ENCODE results near the gene GRID2. TPM values are rescaled to one million over a fixed set of nuclear protein-coding genes. Genes with fewer than 3 reads are reported as not detected.
"Not testable (repeated sequence)": the region's sequence is repeated elsewhere in the genome, so short reads cannot be mapped to it uniquely, and the experiment has no call there.

GRID2 gene
- total and polyA plus RNA-seq, 2 of the 4 experiments (the other 2 are of a cell fraction), result under 0.01 TPM; not detected in 1

- H3K23ac ChIP-seq (ENCODE audit: low read depth, low read length); H3K27me3 ChIP-seq (ENCODE audit: control insufficient read depth, insufficient read depth, low read length); H3K27ac ChIP-seq (ENCODE audit: insufficient read depth, low read length); ATAC-seq (ENCODE audit: low read depth); H3K4me2 ChIP-seq (ENCODE audit: low read depth, low read length); H3K9me3 ChIP-seq (ENCODE audit: control insufficient read depth, insufficient read depth, low read length); intact Hi-C loops (cut with micrococcal nuclease); H2BK5ac ChIP-seq (ENCODE audit: low read depth, low read length, poor library complexity, severe bottlenecking); H3K14ac ChIP-seq (replicated peaks; ENCODE audit: low read depth, low read length); H3K36me3 ChIP-seq (ENCODE audit: control insufficient read depth, insufficient read depth, low read length); H3K18ac ChIP-seq (ENCODE audit: low read depth, low read length); H2AK9ac ChIP-seq (replicated peaks; ENCODE audit: low read depth, low read length, poor library complexity); H2BK120ac ChIP-seq (ENCODE audit: low read depth, low read length); BruUV-seq (replicated peaks); DNase-seq; H4K8ac ChIP-seq (ENCODE audit: low read depth in 2 of 2, low read length in 2 of 2); H4K5ac ChIP-seq (ENCODE audit: low read depth, low read length); POLR2A ChIA-PET (ENCODE audit: unreplicated experiment); CTCF ChIA-PET; H2AFZ ChIP-seq (replicated peaks; ENCODE audit: low read length, poor library complexity); H2AK5ac ChIP-seq (ENCODE audit: low read depth, low read length); H3K9me1 ChIP-seq (ENCODE audit: insufficient read depth, low read length); in situ Hi-C loops (cut with MboI; ENCODE audit: low sequenced_read_pairs); H3K9ac ChIP-seq (ENCODE audit: low read depth, low read length); H4K91ac ChIP-seq (ENCODE audit: insufficient read depth, low read depth, low read length); H3K79me1 ChIP-seq (ENCODE audit: low read depth in 1 of 2, low read length in 2 of 2); H3K4ac ChIP-seq (ENCODE audit: low read depth, low read length); H4K20me1 ChIP-seq (ENCODE audit: insufficient read depth, low read length); H2BK20ac ChIP-seq (ENCODE audit: low read depth, low read length); H3K4me1 ChIP-seq (ENCODE audit: control insufficient read depth, insufficient read depth, low read length); dilution Hi-C loops (cut with HindIII; ENCODE audit: low sequenced_read_pairs, unreplicated experiment); H3K4me3 ChIP-seq (ENCODE audit: insufficient read depth, low read depth, low read length); H2BK15ac ChIP-seq (ENCODE audit: low read depth, low read length); H3K56ac ChIP-seq (ENCODE audit: extremely low read depth, insufficient read depth, low read length): not testable (repeated sequence)
- 88% methylated on average over 4 of the region's 8 CpGs; no CpG with 5 or more reads in 1 of the 2 experiments for WGBS, 2 experiments (ENCODE audit: extremely low coverage in 2 of 2, insufficient read length in 1 of 2)
These were observed 26.5 kb upstream of the GRID2 start for GRCh38 chr4:92277057-92277881.
